GM21619 (cell line): ENCODE results near the gene GLB1L.
A peak's percentile ranks its signal among the peaks of the same experiment; 100 is the strongest.
"Not testable (repeated sequence)": the region's sequence is repeated elsewhere in the genome, so short reads cannot be mapped to it uniquely, and the experiment has no call there.

Experiments
- ATAC-seq: cut with Tn5 transposase; IDR thresholded peaks from one replicate; pipeline ENCODE4 v1.9.1; 2021; ENCODE audit not compliant: unreplicated experiment

The GLB1L gene

GRCh38 chr2:219245148-219245898 lies at the start of gene GLB1L, which contains the start of gene STK16:
TSS of gene GLB1L (minus strand) at chr2:219245444. CDS start at chr2:219243573, 1,871 bp downstream.
TSS of gene STK16 (plus strand) at chr2:219245479. CDS start at chr2:219246000, 521 bp downstream.
- peak; percentile 58 for ATAC-seq

DNA sequence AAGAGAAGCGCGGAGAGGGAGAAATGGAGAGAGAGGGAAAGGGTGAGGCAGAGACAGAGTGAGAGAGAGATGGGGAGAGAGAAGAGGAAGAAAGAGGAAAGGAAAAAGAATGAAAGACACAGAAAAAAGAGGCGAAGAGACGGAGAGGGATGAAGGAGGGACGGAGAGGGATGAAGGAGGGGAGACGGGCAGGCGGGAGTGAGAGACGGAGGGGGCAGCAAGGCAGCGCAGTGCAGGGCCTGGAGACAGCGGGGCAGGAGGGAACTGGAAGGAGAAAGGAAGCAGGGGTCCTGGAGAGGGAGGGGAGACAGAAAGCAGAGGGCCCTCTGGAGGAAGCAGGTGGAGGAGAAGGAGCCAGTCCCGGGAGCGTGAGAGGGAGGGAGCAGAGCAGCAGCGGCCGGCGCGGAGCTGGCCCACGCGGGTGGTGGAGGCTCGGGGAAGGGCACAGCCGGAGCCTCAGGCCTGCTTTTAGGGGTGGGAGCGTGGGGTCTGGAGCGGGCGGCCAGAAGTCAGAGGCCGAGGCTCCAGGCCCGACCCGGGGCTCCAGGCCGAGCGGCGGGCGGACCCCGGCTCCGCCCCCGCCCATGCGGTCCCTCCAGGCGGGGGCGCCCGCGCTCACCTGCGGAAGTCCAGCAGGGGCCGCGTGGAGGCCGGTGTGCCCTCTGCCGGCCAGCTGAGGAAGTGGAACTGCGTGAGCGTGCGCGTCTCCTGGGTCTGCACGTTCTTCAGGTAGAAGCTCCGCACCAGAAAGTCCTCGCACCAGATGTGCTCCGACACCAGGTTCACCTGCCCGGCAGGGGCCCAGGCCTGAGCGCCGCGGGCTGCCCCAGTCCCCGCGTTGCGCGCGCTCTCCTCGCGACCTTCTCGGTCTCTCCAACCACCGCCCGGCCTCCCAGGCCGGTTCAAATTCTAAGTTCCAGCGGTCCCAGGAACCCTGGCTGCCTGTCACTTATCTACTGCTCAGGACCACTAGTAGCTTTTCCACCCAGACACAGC lies 49.4 kb upstream of the GLB1L start:
- ATAC-seq = peak; percentile 89

DNA sequence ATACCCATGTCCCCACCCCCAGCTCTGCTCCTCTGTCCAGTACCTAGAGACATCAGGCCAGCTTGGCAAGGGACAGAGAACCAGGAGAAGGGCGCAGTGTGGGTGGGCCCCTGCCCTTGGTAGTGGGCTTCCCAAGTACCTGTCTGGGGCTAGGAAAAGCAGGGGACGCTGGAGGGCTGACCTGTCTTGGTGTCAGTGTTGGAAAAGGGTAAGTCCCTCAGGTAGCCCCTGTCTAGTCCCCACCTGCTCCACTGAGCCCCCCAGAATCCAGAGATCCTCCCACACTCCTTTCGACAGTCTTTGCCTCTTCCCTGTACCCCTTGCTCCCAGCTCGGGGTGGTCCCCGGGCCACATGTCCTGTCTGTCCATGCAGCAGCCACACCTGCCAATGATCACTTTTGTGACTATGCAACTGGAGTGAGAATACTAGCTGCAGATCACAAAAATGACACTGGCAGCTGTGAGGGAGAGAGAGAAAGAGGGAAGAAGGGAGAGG lies 48.5 kb upstream of the GLB1L start:
- ATAC-seq = no peak

DNA sequence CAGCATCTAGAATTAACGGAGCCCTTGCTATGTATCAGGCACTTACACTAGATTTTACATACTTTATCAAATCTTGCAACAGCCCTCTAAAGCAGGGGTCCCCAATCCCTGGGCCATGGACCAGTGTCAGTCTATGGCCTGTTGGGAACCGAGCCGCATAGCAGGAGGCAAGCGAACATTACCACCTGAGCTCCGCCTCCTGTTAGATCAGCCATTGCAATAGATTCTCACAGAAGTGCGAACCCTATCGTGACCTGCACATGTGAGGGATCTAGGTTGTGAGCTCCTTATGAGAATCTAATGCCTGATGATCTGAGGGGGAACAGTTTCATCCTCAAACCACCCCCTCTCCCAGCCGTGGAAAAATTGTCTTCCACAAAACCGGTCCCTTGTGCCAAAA lies 47.4 kb upstream of the GLB1L start:
- ATAC-seq = no peak

GRCh38 chr2:219291910-219292490 lies 46.8 kb upstream of the GLB1L start:
- no peak for ATAC-seq

- ATAC-seq = no peak
These were observed 46.1 kb upstream of the GLB1L start for GRCh38 chr2:219291394-219291793.

- no peak for ATAC-seq
These were observed 45.3 kb upstream of the GLB1L start for GRCh38 chr2:219290381-219291171.

DNA sequence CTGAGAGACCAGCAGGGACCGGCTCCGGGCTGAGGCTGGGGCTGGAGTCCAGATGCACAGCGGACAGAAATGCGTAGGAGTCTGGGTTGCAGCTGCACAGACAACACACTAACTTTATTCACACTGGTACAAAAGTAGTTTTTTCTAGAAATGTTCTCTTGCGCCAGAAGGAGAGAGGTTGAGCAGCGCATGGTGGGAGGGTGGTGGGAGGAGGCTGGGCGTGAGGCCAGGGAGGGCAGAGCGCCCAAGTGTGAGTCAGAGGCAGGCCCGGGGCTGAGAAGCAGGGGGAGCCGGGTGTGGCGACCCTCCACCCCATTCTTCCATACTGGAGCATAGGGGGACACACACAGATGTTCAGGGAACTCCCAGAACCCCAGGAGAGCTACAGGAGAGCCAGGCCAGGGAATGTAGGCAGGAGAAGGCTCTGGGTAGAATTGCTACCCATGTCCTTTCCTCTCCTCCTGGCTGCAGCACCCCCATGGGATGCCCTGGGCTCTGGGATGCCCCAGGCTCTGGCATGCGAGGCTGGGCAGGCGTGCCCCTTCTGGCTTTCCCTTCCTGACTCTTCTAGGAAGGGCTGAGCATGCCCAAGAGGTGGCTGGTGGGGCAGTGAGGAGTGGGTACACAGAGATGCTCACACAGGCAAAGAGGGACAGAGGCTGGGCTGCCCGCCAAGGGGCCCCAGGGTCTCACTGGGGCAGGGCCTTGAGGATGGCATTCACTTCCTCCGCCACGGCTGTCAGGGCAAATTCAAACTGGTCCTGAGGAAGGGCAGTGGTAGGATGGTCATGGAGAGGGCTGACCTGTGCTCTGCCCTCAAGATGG lies 44.5 kb upstream of the GLB1L start:
- ATAC-seq = no peak

GRCh38 chr2:219289195-219289536 lies 43.9 kb upstream of the GLB1L start:
- no peak for ATAC-seq

DNA sequence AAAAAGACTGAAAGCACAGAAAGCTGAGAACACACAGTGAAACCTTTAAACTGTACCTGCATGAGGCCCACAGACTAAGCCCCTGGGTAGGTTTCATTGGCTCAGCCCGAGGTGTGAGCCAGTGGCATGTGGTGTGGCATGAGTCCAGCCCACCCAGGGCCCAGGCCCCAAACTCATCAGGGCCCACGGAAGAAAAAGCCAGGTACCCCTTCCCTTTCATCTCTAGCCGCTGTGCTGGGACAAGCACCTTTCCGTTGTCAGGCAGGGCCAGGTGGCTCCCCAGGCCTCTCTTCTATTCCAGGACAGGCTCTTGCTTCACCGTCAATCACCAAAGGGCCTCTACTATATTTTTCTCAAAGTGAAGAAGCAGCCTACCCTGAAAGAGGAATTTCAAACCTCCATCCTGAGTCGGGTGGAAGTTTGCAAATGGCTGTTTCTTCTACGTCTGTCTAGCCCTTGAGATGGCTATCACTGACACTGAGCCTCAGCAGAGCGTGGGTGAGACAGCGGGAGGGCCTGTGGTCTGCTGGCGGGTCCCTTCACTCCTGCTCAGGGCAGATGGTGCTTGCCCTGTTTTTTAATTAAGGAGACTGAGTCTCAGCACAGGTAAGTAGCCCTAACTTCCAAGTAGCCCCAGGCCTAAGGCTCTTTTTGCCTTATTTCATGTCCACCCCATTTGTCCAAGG lies 42.5 kb upstream of the GLB1L start:
- no peak for ATAC-seq

DNA sequence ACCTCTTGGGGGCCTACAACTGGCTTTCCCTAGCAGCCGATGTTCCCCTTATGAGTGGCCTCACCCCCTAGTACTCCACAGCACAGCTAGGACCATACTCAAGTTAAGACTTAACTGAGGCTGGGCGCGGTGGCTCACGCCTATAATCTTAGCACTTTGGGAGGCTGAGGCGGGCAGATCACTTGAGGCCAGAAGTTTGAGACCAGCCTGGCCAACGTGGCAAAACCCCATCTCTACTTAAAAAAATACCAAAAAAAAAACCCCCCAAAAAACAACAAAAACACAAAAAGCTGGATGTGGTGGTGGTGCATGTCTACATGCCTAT lies 41.8 kb upstream of the GLB1L start:
- not testable (repeated sequence) for ATAC-seq

DNA sequence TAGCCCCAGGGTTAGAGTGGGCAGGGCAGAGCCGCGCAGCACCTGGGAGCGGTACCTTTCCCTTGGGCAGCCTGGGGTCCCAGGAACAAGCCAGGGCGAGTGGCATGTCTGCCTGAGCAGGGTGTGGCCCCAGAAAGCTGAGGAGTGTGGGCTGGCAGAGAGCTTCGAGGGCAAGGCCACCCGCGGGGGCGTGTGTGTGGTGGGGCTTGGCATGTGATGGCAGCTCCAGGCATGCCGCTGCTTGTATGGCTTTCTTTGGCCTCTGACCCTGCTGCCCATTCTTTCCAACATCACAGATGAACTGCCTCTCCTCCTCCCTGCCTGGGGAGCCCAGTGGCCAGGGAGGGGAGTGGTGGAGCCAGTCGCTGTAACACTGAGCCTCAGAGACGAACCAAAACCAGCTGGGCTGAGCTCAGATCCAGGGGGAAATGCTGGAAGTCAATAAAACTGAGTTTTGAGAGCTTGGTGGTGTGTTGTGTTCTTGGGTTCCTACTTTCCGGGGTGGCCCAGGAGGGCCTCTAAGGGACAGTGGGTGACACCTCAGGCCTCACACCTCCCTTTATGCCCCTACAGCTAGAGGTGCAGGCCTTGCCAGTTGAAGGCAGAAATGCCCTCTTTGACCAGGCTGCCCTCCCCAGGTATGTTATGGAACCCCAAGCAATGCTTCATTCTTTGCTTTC lies 41.3 kb upstream of the GLB1L start:
- ATAC-seq = no peak

DNA sequence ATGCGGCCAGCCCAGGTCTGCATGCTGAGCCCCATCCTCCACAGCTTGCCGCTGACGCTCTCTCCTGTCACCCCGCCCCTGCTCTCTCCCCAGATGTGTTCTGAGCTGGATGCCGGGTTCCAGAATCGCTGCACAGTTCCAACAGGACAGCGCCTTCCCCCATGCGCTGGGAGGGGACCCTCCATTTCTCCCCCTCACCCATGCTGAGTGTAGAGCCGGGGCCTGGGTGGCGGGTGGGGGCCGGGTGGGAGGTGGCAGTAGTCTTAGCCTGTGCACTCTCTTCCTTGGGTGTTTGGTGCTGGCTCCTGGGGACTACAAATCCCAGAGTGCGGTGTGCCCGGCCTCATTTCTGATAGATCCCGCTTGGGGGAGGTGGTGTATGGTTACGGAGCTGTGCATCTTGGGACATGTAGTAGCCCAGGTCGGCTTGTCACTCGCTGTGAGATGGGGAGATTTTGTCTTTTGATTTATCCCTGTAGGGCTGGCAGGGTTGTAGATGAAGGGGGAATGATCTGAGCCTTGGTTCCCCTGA lies 40.7 kb upstream of the GLB1L start:
- no peak for ATAC-seq

DNA sequence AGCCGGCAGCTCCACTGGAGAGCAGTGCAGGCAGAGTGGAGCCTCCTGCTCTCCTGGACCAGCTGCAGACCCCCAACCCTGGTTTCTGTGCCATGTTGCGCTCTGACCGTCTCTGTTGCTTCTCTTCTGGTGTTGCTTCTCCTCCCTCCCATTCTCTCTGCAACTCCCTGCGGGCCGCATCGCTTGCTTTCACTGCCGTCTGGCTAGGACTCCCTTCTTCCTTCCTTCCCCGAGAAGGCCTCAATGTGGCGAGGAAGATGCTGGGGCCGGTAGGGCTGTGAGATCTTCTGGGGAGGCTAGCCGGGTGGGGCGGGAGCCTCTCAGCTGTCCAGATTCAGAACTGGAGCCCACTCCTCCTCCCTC lies 40.1 kb upstream of the GLB1L start:
- ATAC-seq = no peak

- no peak for ATAC-seq
These were observed 39.5 kb upstream of the GLB1L start for GRCh38 chr2:219284501-219285372.

- no peak for ATAC-seq
These were observed 37.8 kb upstream of the GLB1L start for GRCh38 chr2:219282943-219283581.

GRCh38 chr2:219282375-219282774 lies 37.1 kb upstream of the GLB1L start:
- ATAC-seq = no peak
